DND-41 (cell line): Measurements from ENCODE around the gene TM2D1.

Experiments
- ATAC-seq: fragments of 200-7000 bp; cut with Tn5 transposase; 3 replicates; pipeline ENCODE4 v1.9.1; 2021; ENCODE audit warnings: low read depth; ENCODE audit not compliant: insufficient read depth
- DNase-seq: peaks from one replicate; pipeline ENCODE4 v3.0.0-alpha.2; 2020
- H2AFZ ChIP-seq: 2 replicates; pipeline ENCODE4 v1.6.0; 2012; ENCODE audit warnings: low read depth, low read length
- H3K27ac ChIP-seq: 2 replicates; pipeline ENCODE4 v1.5.1; 2012; ENCODE audit warnings: low read length, inconsistent platforms
- H3K27me3 ChIP-seq: fragments of 200-600 bp; sonication (generic); 2 replicates; pipeline ENCODE4 v1.6.0; 2012; ENCODE audit warnings: low read length, mild to moderate bottlenecking, inconsistent platforms; ENCODE audit not compliant: insufficient read depth, poor library complexity
- H3K36me3 ChIP-seq: 2 replicates; pipeline ENCODE4 v1.5.1; 2012; ENCODE audit warnings: low read length, inconsistent platforms; ENCODE audit not compliant: insufficient read depth
- H3K4me1 ChIP-seq: 2 replicates; pipeline ENCODE4 v1.5.1; 2012; ENCODE audit warnings: mild to moderate bottlenecking, low read length; ENCODE audit not compliant: insufficient read depth
- H3K4me2 ChIP-seq: 2 replicates; pipeline ENCODE4 v1.6.0; 2012; ENCODE audit warnings: mild to moderate bottlenecking, moderate library complexity, low read length, inconsistent platforms; ENCODE audit not compliant: insufficient read depth
- H3K4me3 ChIP-seq, 2 experiments: fragments of 200-600 bp in 1 of 2; shearing (Covaris generic) in 1 of 2; 2 replicates each; pipeline ENCODE4 v1.5.1; 2012 to 2016; ENCODE audit warnings: inconsistent platforms in 2 of 2, low read length in 2 of 2, mild to moderate bottlenecking in 2 of 2, low read depth in 1 of 2, moderate library complexity in 1 of 2
- H3K79me2 ChIP-seq: 2 replicates; pipeline ENCODE4 v1.6.0; 2012; ENCODE audit warnings: low read length, inconsistent platforms; ENCODE audit not compliant: insufficient read depth
- H3K9ac ChIP-seq: 2 replicates; pipeline ENCODE4 v1.6.0; 2012; ENCODE audit warnings: low read depth, mild to moderate bottlenecking, inconsistent platforms, low read length, moderate library complexity
- H3K9me3 ChIP-seq: 2 replicates; pipeline ENCODE4 v1.5.1; 2012; ENCODE audit warnings: low read length, moderate library complexity, mild to moderate bottlenecking, inconsistent platforms; ENCODE audit not compliant: insufficient read depth, severe bottlenecking
- H4K20me1 ChIP-seq: 2 replicates; pipeline ENCODE4 v1.6.0; 2012; ENCODE audit warnings: low read length; ENCODE audit not compliant: insufficient read depth
- EZH2 ChIP-seq: IDR thresholded peaks from 3 replicates; pipeline ENCODE4 v1.6.1; 2012; ENCODE audit warnings: borderline replicate concordance, low read depth, mild to moderate bottlenecking, moderate library complexity, low read length, inconsistent platforms; ENCODE audit not compliant: severe bottlenecking
- TF ChIP-seq, protein P1 (sequence below): IDR thresholded peaks from 2 replicates; pipeline ENCODE4 v1.5.1; 2012; ENCODE audit warnings: borderline replicate concordance, low read length, moderate library complexity, mild to moderate bottlenecking; ENCODE audit not compliant: poor library complexity, severe bottlenecking; ENCODE audit errors: extremely low read depth

TM2D1 gene

DNA sequence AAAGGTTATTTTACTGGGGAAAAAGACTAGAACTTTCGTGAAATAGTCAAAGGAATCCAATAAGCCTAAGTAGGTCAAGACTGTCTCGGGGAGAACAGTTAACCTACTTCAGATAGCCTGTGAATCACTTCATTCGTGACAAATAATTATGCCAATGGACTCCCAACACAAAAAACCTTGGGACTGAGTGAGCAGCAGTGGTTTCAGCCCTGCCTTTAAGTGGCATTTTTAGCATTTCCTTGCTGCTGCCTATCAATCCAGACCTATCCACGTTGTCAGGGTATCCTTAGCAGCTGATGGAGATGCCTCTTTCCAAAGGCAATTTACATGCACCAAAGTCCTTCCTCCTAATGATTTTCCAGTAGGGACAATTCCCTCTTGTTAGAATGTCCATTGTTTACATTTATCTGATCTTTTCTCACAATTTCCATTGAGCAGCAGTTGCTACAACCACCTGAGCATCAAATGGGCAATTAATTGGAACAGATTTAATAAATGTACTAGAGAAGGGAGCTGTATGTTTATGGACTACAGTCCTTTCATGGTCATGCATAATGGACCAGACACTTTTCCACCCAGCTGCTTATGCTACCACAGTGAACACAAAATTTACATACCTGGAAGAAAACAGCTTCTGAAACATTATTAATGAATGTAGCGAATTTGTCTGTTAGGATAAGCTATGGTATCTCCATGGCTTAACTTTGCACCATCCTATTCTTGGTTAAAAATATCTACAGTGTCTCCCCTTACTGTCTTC, 75.8 kb downstream of the TM2D1 start:
- ATAC-seq, result no peak

DNA sequence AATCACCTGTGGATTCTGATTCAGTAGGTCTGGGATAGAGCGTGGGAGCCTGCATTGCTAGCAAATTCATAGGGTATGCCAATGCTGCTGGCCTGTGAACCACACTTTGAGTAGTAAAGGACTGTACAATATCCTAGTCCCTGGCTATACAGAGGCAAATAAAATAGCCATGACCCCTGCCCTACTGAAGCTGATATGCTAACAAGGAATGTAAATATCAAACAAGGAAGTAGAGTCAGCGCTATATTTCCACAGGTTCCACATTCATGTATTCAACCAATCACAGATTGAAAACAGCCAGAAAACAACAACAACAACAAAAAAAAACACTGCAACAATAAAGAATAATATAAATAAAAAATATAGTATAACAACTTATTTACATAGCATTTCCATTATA, 77.8 kb downstream of the TM2D1 start:
- Histone ChIP-seq H4K20me1 (no peaks in the 10 kb centered on the region), H3K4me1 (no peaks in the 10 kb centered on the region), H3K9ac (no peak overlapping the region), H3K27ac (no peak overlapping the region), H3K9me3 (no peaks in the 10 kb centered on the region), H3K4me3 (no peak overlapping the region), H3K79me2 (no peaks in the 10 kb centered on the region), H3K4me2 (no peak overlapping the region), H3K36me3 (no peaks in the 10 kb centered on the region), H2AFZ (no peak overlapping the region), H3K27me3 (no peaks in the 10 kb centered on the region)
- DNase-seq (no peak), ATAC-seq (no peak)
- TF ChIP-seq EZH2, result no peak
- TF ChIP-seq, protein P1, sequence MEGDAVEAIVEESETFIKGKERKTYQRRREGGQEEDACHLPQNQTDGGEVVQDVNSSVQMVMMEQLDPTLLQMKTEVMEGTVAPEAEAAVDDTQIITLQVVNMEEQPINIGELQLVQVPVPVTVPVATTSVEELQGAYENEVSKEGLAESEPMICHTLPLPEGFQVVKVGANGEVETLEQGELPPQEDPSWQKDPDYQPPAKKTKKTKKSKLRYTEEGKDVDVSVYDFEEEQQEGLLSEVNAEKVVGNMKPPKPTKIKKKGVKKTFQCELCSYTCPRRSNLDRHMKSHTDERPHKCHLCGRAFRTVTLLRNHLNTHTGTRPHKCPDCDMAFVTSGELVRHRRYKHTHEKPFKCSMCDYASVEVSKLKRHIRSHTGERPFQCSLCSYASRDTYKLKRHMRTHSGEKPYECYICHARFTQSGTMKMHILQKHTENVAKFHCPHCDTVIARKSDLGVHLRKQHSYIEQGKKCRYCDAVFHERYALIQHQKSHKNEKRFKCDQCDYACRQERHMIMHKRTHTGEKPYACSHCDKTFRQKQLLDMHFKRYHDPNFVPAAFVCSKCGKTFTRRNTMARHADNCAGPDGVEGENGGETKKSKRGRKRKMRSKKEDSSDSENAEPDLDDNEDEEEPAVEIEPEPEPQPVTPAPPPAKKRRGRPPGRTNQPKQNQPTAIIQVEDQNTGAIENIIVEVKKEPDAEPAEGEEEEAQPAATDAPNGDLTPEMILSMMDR, result no peak

More for the DNA sequence above, 75.8 kb downstream of the TM2D1 start:
- no peak overlapping the region for H3K4me3 ChIP-seq
- no peaks in the 10 kb centered on the region for H3K4me1 ChIP-seq
- H3K27ac ChIP-seq, result no peak overlapping the region
- H3K9me3 ChIP-seq, result no peaks in the 10 kb centered on the region
- no peaks in the 10 kb centered on the region for H3K36me3 ChIP-seq
- H2AFZ ChIP-seq, result no peak overlapping the region
- no peaks in the 10 kb centered on the region for H3K27me3 ChIP-seq
- no peak for DNase-seq
- H3K79me2 ChIP-seq, result no peaks in the 10 kb centered on the region
- no peaks in the 10 kb centered on the region for H4K20me1 ChIP-seq
- no peak overlapping the region for H3K9ac ChIP-seq
- H3K4me2 ChIP-seq, result no peak overlapping the region
- TF ChIP-seq EZH2, result no peak
- TF ChIP-seq, protein P1, result no peak

DNA sequence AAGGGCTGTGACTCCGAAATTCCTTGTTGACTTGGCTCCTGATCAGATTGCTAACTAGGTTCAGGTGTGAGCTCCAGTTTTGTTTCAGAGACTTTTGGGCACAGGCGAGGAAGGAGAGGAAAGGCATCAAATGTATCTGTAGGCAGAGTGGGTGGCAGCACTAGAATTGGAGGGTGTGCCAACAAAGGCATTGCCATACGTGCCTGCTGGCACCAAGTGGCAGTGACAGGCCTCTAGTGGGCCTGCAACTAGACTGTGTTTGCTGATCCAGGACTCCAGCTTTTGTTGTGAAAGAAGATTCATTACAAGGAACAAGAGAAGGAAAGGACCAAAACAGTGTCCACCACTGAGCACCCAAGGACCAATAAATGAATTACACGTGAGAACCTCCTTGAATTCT, 79.5 kb downstream of the TM2D1 start:
- Histone ChIP-seq H3K9me3 (no peaks in the 10 kb centered on the region), H3K4me1 (no peaks in the 10 kb centered on the region), H3K27ac (no peak overlapping the region), H3K36me3 (no peaks in the 10 kb centered on the region), H3K79me2 (no peaks in the 10 kb centered on the region), H4K20me1 (no peaks in the 10 kb centered on the region), H3K4me2 (no peak overlapping the region), H3K9ac (no peak overlapping the region), H3K4me3 (no peak overlapping the region), H2AFZ (no peak overlapping the region), H3K27me3 (no peaks in the 10 kb centered on the region)
- DNase-seq (no peak), ATAC-seq (no peak)
- TF ChIP-seq, protein P1, result no peak
- TF ChIP-seq EZH2, result no peak
